HepG2 (cell line): ENCODE data around the gene DDX20.

Experiments used
- EZH2 ChIP-seq: conservative IDR thresholded peaks from 2 replicates; pipeline ENCODE4 v1.6.1; 2012; ENCODE audit warnings: mild to moderate bottlenecking, low read depth, low read length, moderate library complexity
- KDM5A ChIP-seq: fragments of 200-600 bp; sonication (generic); IDR thresholded peaks from 2 replicates; pipeline ENCODE4 v1.7.0; 2018; ENCODE audit warnings: antibody characterized with exemption, mild to moderate bottlenecking, low read length, borderline replicate concordance
- PHF8 ChIP-seq: sonication (generic); formaldehyde crosslinking; IDR thresholded peaks from 2 replicates; pipeline ENCODE4 v1.5.0; 2020; ENCODE audit warnings: missing genetic modification reagents
- POLR2A ChIP-seq, 2 experiments: IDR thresholded peaks; 2 replicates each; pipeline ENCODE4 v1.6.1; 2011; ENCODE audit warnings: low read depth in 2 of 2, low read length in 2 of 2, mild to moderate bottlenecking in 1 of 2, moderate library complexity in 1 of 2; ENCODE audit not compliant: insufficient read depth in 1 of 2
- POLR2AphosphoS5 ChIP-seq: IDR thresholded peaks from 2 replicates; pipeline ENCODE4 v1.6.1; 2012; ENCODE audit warnings: low read depth, low read length
- ZNF24 ChIP-seq: fragments of 450-650 bp; IDR thresholded peaks from 2 replicates; pipeline ENCODE4 v1.6.1; 2017; ENCODE audit warnings: antibody characterized with exemption, mild to moderate bottlenecking
- ZNF431 ChIP-seq: sonication (generic); formaldehyde crosslinking; IDR thresholded peaks from 2 replicates; pipeline ENCODE4 v1.9.0; 2022; ENCODE audit warnings: missing genetic modification reagents, low read depth, mild to moderate bottlenecking, borderline replicate concordance
- ZNF792 ChIP-seq: IDR thresholded peaks from 2 replicates; pipeline ENCODE4 v1.6.1; 2016
- TF ChIP-seq, protein P1 (sequence below): sonication (generic); formaldehyde crosslinking; IDR thresholded peaks from 2 replicates; pipeline ENCODE4 v1.8.1; 2023; ENCODE audit warnings: missing genetic modification reagents, inconsistent platforms, borderline replicate concordance
- TF ChIP-seq, protein P2 (sequence below): IDR thresholded peaks from 2 replicates; pipeline ENCODE4 v1.6.1; 2012; ENCODE audit warnings: inconsistent platforms

DNA sequence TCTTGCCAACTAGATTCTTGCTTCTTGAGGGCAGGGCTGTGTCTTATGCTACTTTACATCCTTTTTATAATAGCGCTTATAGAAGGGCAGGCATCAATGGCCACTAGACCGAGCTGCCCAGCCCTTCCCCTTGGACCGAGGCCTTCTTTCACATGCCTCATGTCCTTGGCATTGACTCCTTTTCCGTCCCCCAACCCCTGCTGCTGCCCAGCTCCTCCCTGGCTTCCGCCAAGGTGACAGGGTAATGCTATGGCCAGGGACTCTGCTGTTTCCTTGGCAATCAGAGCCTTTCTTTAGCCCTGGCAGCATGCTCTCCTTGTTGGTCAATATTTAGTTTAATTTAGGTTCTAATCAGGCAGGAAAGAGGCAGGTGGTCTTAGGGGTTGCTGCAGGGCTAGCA lies 48.2 kb downstream of the DDX20 start:
- TF ChIP-seq, protein P1, sequence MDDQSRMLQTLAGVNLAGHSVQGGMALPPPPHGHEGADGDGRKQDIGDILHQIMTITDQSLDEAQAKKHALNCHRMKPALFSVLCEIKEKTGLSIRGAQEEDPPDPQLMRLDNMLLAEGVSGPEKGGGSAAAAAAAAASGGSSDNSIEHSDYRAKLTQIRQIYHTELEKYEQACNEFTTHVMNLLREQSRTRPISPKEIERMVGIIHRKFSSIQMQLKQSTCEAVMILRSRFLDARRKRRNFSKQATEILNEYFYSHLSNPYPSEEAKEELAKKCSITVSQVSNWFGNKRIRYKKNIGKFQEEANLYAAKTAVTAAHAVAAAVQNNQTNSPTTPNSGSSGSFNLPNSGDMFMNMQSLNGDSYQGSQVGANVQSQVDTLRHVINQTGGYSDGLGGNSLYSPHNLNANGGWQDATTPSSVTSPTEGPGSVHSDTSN (CRISPR knock-in tag), result no peak
- TF ChIP-seq, protein P2, sequence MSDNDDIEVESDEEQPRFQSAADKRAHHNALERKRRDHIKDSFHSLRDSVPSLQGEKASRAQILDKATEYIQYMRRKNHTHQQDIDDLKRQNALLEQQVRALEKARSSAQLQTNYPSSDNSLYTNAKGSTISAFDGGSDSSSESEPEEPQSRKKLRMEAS, result no peak
- TF ChIP-seq KDM5A (no peak), ZNF24 (no peak), POLR2AphosphoS5 (no peak), ZNF792 (no peak), ZNF431 (CRISPR knock-in tag) (no peak), POLR2A (IDR thresholded peaks at IDR 0.05; ENCODE audit: insufficient read depth in 1 of 2, low read depth in 2 of 2, low read length in 2 of 2) (no peak), EZH2 (no peak), PHF8 (CRISPR knock-in tag) (no peak)
